HepG2 (cell line): ENCODE measurements around the gene MED10. TPM values are rescaled to one million over a fixed set of nuclear protein-coding genes. Genes with fewer than 3 reads are reported as not detected.

Source experiments
- ATAD3A ChIP-seq: sonication (generic); formaldehyde crosslinking; IDR thresholded peaks from 2 replicates; pipeline ENCODE4 v1.4.0; 2020; ENCODE audit warnings: missing genetic modification reagents
- CBX5 ChIP-seq: sonication (generic); formaldehyde crosslinking; IDR thresholded peaks from 2 replicates; pipeline ENCODE4 v1.4.0; 2020; ENCODE audit warnings: missing genetic modification reagents, borderline replicate concordance
- FOXK2 ChIP-seq: fragments of 450-650 bp; IDR thresholded peaks from 2 replicates; pipeline ENCODE4 v1.6.1; 2016
- HIVEP1 ChIP-seq: sonication (generic); formaldehyde crosslinking; IDR thresholded peaks from 2 replicates; pipeline ENCODE4 v1.4.0; 2020; ENCODE audit warnings: mild to moderate bottlenecking, missing genetic modification reagents
- HOXA3 ChIP-seq: sonication (generic); formaldehyde crosslinking; IDR thresholded peaks from 2 replicates; pipeline ENCODE4 v1.5.0; 2020; ENCODE audit warnings: missing genetic modification reagents
- NFKBIZ ChIP-seq: IDR thresholded peaks from 2 replicates; pipeline ENCODE4 v1.6.1; 2018; ENCODE audit warnings: missing genetic modification reagents, missing compliant biosample characterization
- PAX8 ChIP-seq: sonication (generic); formaldehyde crosslinking; IDR thresholded peaks from 2 replicates; pipeline ENCODE4 v1.8.0; 2022; ENCODE audit warnings: mild to moderate bottlenecking, missing genetic modification reagents, borderline replicate concordance
- SRSF9 ChIP-seq: fragments of 200-400 bp; formaldehyde crosslinking; IDR thresholded peaks from 2 replicates; pipeline ENCODE4 v1.6.1; 2018; ENCODE audit warnings: borderline replicate concordance, mild to moderate bottlenecking, low read depth, low read length; ENCODE audit not compliant: insufficient read depth, poor library complexity, severe bottlenecking
- ZFP1 ChIP-seq: IDR thresholded peaks from 2 replicates; pipeline ENCODE4 v1.6.1; 2016
- ZNF282 ChIP-seq: fragments of 450-650 bp; IDR thresholded peaks from 2 replicates; pipeline ENCODE4 v1.6.1; 2018; ENCODE audit not compliant: partially characterized antibody
- ZNF432 ChIP-seq: sonication (generic); formaldehyde crosslinking; IDR thresholded peaks from 2 replicates; pipeline ENCODE4 v1.5.0; 2020; ENCODE audit warnings: missing genetic modification reagents, mild to moderate bottlenecking, borderline replicate concordance
- ZNF512B ChIP-seq: sonication (generic); formaldehyde crosslinking; IDR thresholded peaks from 2 replicates; pipeline ENCODE4 v1.5.1; 2020; ENCODE audit warnings: missing genetic modification reagents, mild to moderate bottlenecking, borderline replicate concordance
- ZNF572 ChIP-seq: sonication (generic); formaldehyde crosslinking; IDR thresholded peaks from 2 replicates; pipeline ENCODE4 v1.5.1; 2020; ENCODE audit warnings: mild to moderate bottlenecking, missing genetic modification reagents
- ZNF607 ChIP-seq: sonication (generic); formaldehyde crosslinking; IDR thresholded peaks from 2 replicates; pipeline ENCODE4 v1.5.1; 2020; ENCODE audit warnings: missing genetic modification reagents, mild to moderate bottlenecking, borderline replicate concordance
- polyA plus RNA-seq, 8 experiments: library from polyadenylated mRNA; depleted of rRNA in 3 of 8; stranded (reverse) in 7 of 8; unstranded in 1 of 8; fragments of >200 nt; fragmentation: Illumina TruSeq in 4 of 8; extraction: Trizol in 4 of 8; gene quantifications; 2 replicates each; pipeline versions ENCODE4 v1.2.1 to v1.2.3, GENCODE V29; 2011 to 2016; ENCODE audit warnings: low read depth in 4 of 8, missing spikeins in 1 of 8, mixed read lengths in 1 of 8; ENCODE audit not compliant: insufficient read depth in 1 of 8
- total RNA-seq, 5 experiments: library from RNA; depleted of rRNA; stranded (reverse); fragments of >200 nt; fragmentation: Illumina TruSeq; extraction: Trizol; gene quantifications; 2 replicates each; pipeline ENCODE4 v1.2.3, GENCODE V29; 2016; ENCODE audit warnings: low read depth in 1 of 5
- TF ChIP-seq, protein P1 (sequence below): sonication (generic); formaldehyde crosslinking; IDR thresholded peaks from 2 replicates; pipeline ENCODE4 v1.4.0; 2020; ENCODE audit warnings: missing genetic modification reagents
- TF ChIP-seq, protein P2 (sequence below): sonication (generic); formaldehyde crosslinking; IDR thresholded peaks from 2 replicates; pipeline ENCODE4 v1.5.0; 2020; ENCODE audit warnings: missing genetic modification reagents
- TF ChIP-seq, protein P3 (sequence below): sonication (generic); formaldehyde crosslinking; IDR thresholded peaks from 2 replicates; pipeline ENCODE4 v1.4.0; 2020; ENCODE audit warnings: missing genetic modification reagents
- TF ChIP-seq, protein P4 (sequence below): sonication (generic); formaldehyde crosslinking; IDR thresholded peaks from 2 replicates; pipeline ENCODE4 v1.8.1; 2023; ENCODE audit warnings: mild to moderate bottlenecking, missing genetic modification reagents

Gene MED10
- total and polyA plus RNA-seq, 2 of the 13 experiments (the other 11 are each of a cell fraction or from before 2014, with no cell fraction given), result 11.2 to 23.7 TPM

DNA sequence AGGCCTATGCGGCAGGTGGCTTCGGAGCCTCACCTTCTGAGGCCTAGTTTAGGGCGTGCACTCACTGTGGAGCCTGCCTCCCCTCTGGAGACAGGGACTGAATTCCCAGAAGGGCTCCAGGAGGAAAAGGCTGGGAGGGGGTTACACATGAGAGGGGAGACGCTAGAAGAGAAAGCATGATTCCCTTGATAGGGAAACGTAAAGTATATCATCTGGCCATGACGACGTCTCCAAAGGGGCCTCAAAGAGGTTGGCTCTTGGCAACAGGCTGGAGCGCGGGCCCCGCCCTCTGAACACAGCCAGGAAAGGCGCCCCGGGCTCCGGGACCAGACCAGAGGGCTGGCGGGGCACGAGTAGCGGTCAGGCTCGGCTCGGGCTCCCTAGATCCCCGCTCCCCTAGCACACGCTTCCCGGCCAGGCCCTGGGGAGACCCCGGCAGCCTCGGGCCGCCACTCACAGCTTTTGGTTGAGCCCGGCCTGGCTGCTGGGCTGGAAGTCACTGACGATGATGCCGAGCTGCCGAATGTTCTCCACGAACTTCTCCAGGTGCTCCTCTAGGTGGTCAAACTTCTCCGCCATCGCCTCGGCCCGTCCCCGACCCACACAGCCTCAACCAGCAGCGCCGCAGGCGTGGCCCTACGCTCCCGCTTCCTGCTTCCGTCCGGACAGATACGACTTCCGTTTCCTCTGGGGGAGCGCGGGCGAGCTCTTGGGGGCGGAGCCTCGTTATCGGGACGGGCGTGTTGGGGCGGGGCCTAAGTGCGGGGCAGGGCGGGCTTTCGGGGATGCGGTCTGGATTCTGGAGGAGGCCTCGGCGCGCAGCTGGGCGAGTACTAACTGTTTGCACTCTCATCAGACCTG lies at the start of gene MED10 (continued):
- TF ChIP-seq, protein P1, sequence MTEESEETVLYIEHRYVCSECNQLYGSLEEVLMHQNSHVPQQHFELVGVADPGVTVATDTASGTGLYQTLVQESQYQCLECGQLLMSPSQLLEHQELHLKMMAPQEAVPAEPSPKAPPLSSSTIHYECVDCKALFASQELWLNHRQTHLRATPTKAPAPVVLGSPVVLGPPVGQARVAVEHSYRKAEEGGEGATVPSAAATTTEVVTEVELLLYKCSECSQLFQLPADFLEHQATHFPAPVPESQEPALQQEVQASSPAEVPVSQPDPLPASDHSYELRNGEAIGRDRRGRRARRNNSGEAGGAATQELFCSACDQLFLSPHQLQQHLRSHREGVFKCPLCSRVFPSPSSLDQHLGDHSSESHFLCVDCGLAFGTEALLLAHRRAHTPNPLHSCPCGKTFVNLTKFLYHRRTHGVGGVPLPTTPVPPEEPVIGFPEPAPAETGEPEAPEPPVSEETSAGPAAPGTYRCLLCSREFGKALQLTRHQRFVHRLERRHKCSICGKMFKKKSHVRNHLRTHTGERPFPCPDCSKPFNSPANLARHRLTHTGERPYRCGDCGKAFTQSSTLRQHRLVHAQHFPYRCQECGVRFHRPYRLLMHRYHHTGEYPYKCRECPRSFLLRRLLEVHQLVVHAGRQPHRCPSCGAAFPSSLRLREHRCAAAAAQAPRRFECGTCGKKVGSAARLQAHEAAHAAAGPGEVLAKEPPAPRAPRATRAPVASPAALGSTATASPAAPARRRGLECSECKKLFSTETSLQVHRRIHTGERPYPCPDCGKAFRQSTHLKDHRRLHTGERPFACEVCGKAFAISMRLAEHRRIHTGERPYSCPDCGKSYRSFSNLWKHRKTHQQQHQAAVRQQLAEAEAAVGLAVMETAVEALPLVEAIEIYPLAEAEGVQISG (CRISPR knock-in tag), result peak; percentile 78
- no peak for TF ChIP-seq ZNF512B (CRISPR knock-in tag)
- TF ChIP-seq SRSF9, result no peak
- peak; percentile 60 for TF ChIP-seq HOXA3 (CRISPR knock-in tag)
- no peak for TF ChIP-seq ZNF282
- TF ChIP-seq ZFP1 (CRISPR knock-in tag), result no peak
- TF ChIP-seq ZNF607, result no peak
- no peak for TF ChIP-seq NFKBIZ
- no peak for TF ChIP-seq CBX5
- TF ChIP-seq ATAD3A (CRISPR knock-in tag), result no peak
- TF ChIP-seq, protein P2, sequence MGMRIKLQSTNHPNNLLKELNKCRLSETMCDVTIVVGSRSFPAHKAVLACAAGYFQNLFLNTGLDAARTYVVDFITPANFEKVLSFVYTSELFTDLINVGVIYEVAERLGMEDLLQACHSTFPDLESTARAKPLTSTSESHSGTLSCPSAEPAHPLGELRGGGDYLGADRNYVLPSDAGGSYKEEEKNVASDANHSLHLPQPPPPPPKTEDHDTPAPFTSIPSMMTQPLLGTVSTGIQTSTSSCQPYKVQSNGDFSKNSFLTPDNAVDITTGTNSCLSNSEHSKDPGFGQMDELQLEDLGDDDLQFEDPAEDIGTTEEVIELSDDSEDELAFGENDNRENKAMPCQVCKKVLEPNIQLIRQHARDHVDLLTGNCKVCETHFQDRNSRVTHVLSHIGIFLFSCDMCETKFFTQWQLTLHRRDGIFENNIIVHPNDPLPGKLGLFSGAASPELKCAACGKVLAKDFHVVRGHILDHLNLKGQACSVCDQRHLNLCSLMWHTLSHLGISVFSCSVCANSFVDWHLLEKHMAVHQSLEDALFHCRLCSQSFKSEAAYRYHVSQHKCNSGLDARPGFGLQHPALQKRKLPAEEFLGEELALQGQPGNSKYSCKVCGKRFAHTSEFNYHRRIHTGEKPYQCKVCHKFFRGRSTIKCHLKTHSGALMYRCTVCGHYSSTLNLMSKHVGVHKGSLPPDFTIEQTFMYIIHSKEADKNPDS (CRISPR knock-in tag), result no peak
- TF ChIP-seq, protein P3, sequence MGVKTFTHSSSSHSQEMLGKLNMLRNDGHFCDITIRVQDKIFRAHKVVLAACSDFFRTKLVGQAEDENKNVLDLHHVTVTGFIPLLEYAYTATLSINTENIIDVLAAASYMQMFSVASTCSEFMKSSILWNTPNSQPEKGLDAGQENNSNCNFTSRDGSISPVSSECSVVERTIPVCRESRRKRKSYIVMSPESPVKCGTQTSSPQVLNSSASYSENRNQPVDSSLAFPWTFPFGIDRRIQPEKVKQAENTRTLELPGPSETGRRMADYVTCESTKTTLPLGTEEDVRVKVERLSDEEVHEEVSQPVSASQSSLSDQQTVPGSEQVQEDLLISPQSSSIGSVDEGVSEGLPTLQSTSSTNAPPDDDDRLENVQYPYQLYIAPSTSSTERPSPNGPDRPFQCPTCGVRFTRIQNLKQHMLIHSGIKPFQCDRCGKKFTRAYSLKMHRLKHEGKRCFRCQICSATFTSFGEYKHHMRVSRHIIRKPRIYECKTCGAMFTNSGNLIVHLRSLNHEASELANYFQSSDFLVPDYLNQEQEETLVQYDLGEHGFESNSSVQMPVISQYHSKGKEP (CRISPR knock-in tag), result no peak
- peak; percentile 98; the same call in 1 of the 2 replicates for TF ChIP-seq ZNF572 (CRISPR knock-in tag)
- no peak for TF ChIP-seq FOXK2
- TF ChIP-seq ZNF432 (CRISPR knock-in tag), result no peak
- no peak for TF ChIP-seq HIVEP1
- no peak for TF ChIP-seq PAX8
- TF ChIP-seq, protein P4, sequence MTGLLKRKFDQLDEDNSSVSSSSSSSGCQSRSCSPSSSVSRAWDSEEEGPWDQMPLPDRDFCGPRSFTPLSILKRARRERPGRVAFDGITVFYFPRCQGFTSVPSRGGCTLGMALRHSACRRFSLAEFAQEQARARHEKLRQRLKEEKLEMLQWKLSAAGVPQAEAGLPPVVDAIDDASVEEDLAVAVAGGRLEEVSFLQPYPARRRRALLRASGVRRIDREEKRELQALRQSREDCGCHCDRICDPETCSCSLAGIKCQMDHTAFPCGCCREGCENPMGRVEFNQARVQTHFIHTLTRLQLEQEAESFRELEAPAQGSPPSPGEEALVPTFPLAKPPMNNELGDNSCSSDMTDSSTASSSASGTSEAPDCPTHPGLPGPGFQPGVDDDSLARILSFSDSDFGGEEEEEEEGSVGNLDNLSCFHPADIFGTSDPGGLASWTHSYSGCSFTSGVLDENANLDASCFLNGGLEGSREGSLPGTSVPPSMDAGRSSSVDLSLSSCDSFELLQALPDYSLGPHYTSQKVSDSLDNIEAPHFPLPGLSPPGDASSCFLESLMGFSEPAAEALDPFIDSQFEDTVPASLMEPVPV (CRISPR knock-in tag), result peak; percentile 53; the same call in 1 of the 2 replicates
